Esophagus squamous epithelium (tissue), 4 donors: ENCODE measurements around the gene CPLANE1.

ENCODE experiments used
- CTCF ChIP-seq, 6 experiments: fragments of 450-650 bp in 4 of 6; fragments of 200-600 bp in 2 of 6; sonication (generic) in 2 of 6; IDR thresholded peaks; one replicate each; pipeline ENCODE4 v1.5.1; 2016 to 2019; ENCODE audit warnings: antibody characterized with exemption in 6 of 6, mild to moderate bottlenecking in 4 of 6, moderate library complexity in 4 of 6
- POLR2A ChIP-seq, 4 donors: fragments of 450-650 bp; IDR thresholded peaks; one replicate each; pipeline ENCODE4 v1.6.1; 2017; ENCODE audit warnings: antibody characterized with exemption in 4 of 4, mild to moderate bottlenecking in 4 of 4, moderate library complexity in 3 of 4

- TF ChIP-seq CTCF (IDR thresholded peaks at IDR 0.05) (no peak), POLR2A (IDR thresholded peaks at IDR 0.05) (no peak)
Observed at GRCh38 chr5:37211661-37212060, 37.5 kb downstream of the CPLANE1 start.
